Retinal pigment epithelial cell (primary cell): ENCODE measurements around the gene ATP8B1.

Experiments used
- DNase-seq: peaks from one replicate; pipeline ENCODE4 v3.0.0-alpha.2; 2010; ENCODE audit warnings: low read depth
- H3K4me3 ChIP-seq: 2 replicates; pipeline ENCODE4 v1.5.1; 2011; ENCODE audit warnings: mild to moderate bottlenecking, low read length, control low read depth, moderate library complexity
- CTCF ChIP-seq: conservative IDR thresholded peaks from 2 replicates; pipeline ENCODE4 v1.5.1; 2011; ENCODE audit warnings: low read depth, low read length, control low read depth, inconsistent platforms

ATP8B1 gene

GRCh38 chr18:57624988-57625387 is 178.1 kb downstream of the ATP8B1 start:
- TF ChIP-seq CTCF = no peak
- no peak for DNase-seq
- no peak overlapping the region for H3K4me3 ChIP-seq

GRCh38 chr18:57621246-57621604 is 181.9 kb downstream of the ATP8B1 start:
- no peak for DNase-seq
- no peak for TF ChIP-seq CTCF
- H3K4me3 ChIP-seq = peak overlapping the region; percentile 95

- DNase-seq = no peak
- no peak for TF ChIP-seq CTCF
Observed at GRCh38 chr18:57619876-57620275, 183.2 kb downstream of the ATP8B1 start.

GRCh38 chr18:57618910-57619309 is 184.2 kb downstream of the ATP8B1 start:
- no peak for DNase-seq
- no peak for TF ChIP-seq CTCF
- no peak overlapping the region for H3K4me3 ChIP-seq

More at GRCh38 chr18:57619876-57620275, 183.2 kb downstream of the ATP8B1 start:
- no peak overlapping the region for H3K4me3 ChIP-seq

GRCh38 chr18:57603871-57604270 is 199.2 kb downstream of the ATP8B1 start:
- no peak overlapping the region for H3K4me3 ChIP-seq
- no peak for DNase-seq
- TF ChIP-seq CTCF = no peak
